PC-9 (cell line): ENCODE data around the gene HSPA1B.

Experiments used
- EZH2 ChIP-seq: fragments of 200-600 bp; sonication (generic); IDR thresholded peaks from 2 replicates; pipeline ENCODE4 v1.8.0; 2017; ENCODE audit warnings: antibody characterized with exemption, low read depth
- TF ChIP-seq, protein P1 (sequence below): fragments of 200-600 bp; sonication (generic); conservative IDR thresholded peaks from 2 replicates; pipeline ENCODE4 v1.6.1; 2017; ENCODE audit warnings: mixed run types, antibody characterized with exemption, mild to moderate bottlenecking, moderate library complexity

DNA sequence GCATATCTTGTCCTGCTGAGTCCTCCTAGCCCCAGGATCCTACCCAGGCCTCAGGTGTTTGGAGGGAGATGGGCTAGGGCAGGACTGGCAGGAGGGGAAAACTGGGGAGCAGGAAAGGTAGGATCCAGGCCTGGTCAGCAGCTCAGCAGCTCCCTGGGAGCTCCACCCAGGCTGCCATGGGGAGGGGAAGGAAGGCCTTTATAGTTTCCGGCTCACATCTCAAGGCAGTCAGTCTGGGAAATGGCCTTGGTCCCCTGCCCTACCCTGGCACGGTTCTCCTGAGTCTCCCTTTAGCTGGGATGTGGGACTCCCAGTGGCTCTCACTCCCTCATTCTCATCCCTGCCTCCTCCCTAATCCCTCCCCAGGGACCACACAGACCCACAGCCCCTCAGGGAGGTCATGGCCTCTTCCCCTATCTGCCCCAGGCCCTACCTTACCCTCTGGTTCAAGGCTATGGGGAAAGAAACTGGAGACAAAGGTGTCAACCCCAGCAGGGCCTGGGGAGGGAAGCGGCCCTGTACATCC is 49.6 kb downstream of the HSPA1B start:
- TF ChIP-seq, protein P1, sequence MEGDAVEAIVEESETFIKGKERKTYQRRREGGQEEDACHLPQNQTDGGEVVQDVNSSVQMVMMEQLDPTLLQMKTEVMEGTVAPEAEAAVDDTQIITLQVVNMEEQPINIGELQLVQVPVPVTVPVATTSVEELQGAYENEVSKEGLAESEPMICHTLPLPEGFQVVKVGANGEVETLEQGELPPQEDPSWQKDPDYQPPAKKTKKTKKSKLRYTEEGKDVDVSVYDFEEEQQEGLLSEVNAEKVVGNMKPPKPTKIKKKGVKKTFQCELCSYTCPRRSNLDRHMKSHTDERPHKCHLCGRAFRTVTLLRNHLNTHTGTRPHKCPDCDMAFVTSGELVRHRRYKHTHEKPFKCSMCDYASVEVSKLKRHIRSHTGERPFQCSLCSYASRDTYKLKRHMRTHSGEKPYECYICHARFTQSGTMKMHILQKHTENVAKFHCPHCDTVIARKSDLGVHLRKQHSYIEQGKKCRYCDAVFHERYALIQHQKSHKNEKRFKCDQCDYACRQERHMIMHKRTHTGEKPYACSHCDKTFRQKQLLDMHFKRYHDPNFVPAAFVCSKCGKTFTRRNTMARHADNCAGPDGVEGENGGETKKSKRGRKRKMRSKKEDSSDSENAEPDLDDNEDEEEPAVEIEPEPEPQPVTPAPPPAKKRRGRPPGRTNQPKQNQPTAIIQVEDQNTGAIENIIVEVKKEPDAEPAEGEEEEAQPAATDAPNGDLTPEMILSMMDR, result no peak
- TF ChIP-seq EZH2, result no peak
